ENCODE results near the gene ITPR3. TPM values are rescaled to one million over a fixed set of nuclear protein-coding genes. Genes with fewer than 3 reads are reported as not detected.

Gene ITPR3
- total and polyA plus RNA-seq, 4 donors, result 0.49 to 2.8 (median 0.71) TPM

Small RNA genes within 50 kb of the gene (small RNA-seq; reads per million reads assigned to genes)
- not detected for gene MIR3934

Other genes with a start within 250 kb of the ITPR3 start
- gene KIFC1, start 229.5 kb upstream of the ITPR3 start, total RNA-seq, result 10 to 100 TPM in 1 of 2 donors, under 1 TPM in 1; 0.08 to 30.0 TPM
- gene KIFC1, start 229.5 kb upstream of the ITPR3 start, polyA plus RNA-seq, result 1 to 10 TPM in 1 of 2 donors, under 1 TPM in 1; 0.29 to 2.2 TPM
- gene PHF1, start 210.3 kb upstream of the ITPR3 start, total RNA-seq, result 10 to 100 TPM in 1 of 2 donors, 1 to 10 TPM in 1; 7.2 to 13.5 TPM
- 10 to 100 TPM in 1 of 2 donors, 1 to 10 TPM in 1; 9.9 to 13.1 TPM for gene PHF1, start 210.3 kb upstream of the ITPR3 start, polyA plus RNA-seq
- 10 to 100 TPM; 33.1 to 46.0 TPM for gene CUTA, start 203.2 kb upstream of the ITPR3 start, total RNA-seq
- gene CUTA, start 203.2 kb upstream of the ITPR3 start, polyA plus RNA-seq, result 100 to 1,000 TPM; 140 to 164 TPM
- gene SYNGAP1, start 201.3 kb upstream of the ITPR3 start, total RNA-seq, result 1 to 10 TPM; 1.1 to 1.8 TPM
- gene SYNGAP1, start 201.3 kb upstream of the ITPR3 start, polyA plus RNA-seq, result 1 to 10 TPM in 1 of 2 donors, under 1 TPM in 1; 0.32 to 1.2 TPM
- 1 to 10 TPM; 1.6 to 3.4 TPM for gene ZBTB9, start 166.7 kb upstream of the ITPR3 start, total RNA-seq
- gene ZBTB9, start 166.7 kb upstream of the ITPR3 start, polyA plus RNA-seq, result 1 to 10 TPM; 1.1 to 3.0 TPM
- 1 to 10 TPM; 4.4 to 6.1 TPM for gene BAK1, start 41.0 kb upstream of the ITPR3 start, total RNA-seq
- 1 to 10 TPM; 2.4 to 8.7 TPM for gene BAK1, start 41.0 kb upstream of the ITPR3 start, polyA plus RNA-seq
- 1 to 10 TPM; 6.8 to 8.3 TPM for gene UQCC2, start 90.4 kb downstream of the ITPR3 start, total RNA-seq
- 10 to 100 TPM; 36.5 to 75.9 TPM for gene UQCC2, start 90.4 kb downstream of the ITPR3 start, polyA plus RNA-seq
- gene IP6K3, start 125.6 kb downstream of the ITPR3 start, total RNA-seq, result 10 to 100 TPM in 1 of 2 donors, 1 to 10 TPM in 1; 7.0 to 12.9 TPM
- 1 to 10 TPM; 1.5 to 6.4 TPM for gene IP6K3, start 125.6 kb downstream of the ITPR3 start, polyA plus RNA-seq
- gene LEMD2, start 167.8 kb downstream of the ITPR3 start, total RNA-seq, result 10 to 100 TPM; 14.2 to 23.1 TPM
- gene LEMD2, start 167.8 kb downstream of the ITPR3 start, polyA plus RNA-seq, result 10 to 100 TPM in 1 of 2 donors, 1 to 10 TPM in 1; 6.5 to 19.0 TPM
- not detected for gene MLN, start 182.7 kb downstream of the ITPR3 start, total RNA-seq
- gene MLN, start 182.7 kb downstream of the ITPR3 start, polyA plus RNA-seq, result not detected